PFSK-1 (cell line): Measurements from ENCODE around the gene FOXD1.

Source experiments
- FOXP2 ChIP-seq: optimal IDR thresholded peaks from 2 replicates; pipeline ENCODE3; 2011; ENCODE audit warnings: borderline replicate concordance, control low read depth, inconsistent platforms; ENCODE audit not compliant: insufficient read depth; ENCODE audit errors: extremely low read length, extremely low read depth
- POLR2AphosphoS5 ChIP-seq: IDR thresholded peaks from 2 replicates; pipeline ENCODE4 v1.6.1; 2012; ENCODE audit warnings: low read depth, mild to moderate bottlenecking, control low read depth, low read length, moderate library complexity
- SIN3A ChIP-seq: IDR thresholded peaks from 2 replicates; pipeline ENCODE4 v1.6.1; 2012; ENCODE audit warnings: mild to moderate bottlenecking, low read length, moderate library complexity, borderline replicate concordance; ENCODE audit not compliant: insufficient read depth
- TAF1 ChIP-seq: IDR thresholded peaks from 2 replicates; pipeline ENCODE4 v1.6.1; 2012; ENCODE audit warnings: low read length, control low read depth, borderline replicate concordance; ENCODE audit not compliant: insufficient read depth
- TF ChIP-seq, protein P1 (sequence below), 2 experiments: IDR thresholded peaks; 2 replicates each; pipeline versions ENCODE4 v1.6.1 to v1.8.0; 2011 to 2012; ENCODE audit warnings: low read depth in 2 of 2, low read length in 2 of 2, control low read depth in 1 of 2, inconsistent platforms in 1 of 2, mild to moderate bottlenecking in 1 of 2, moderate library complexity in 1 of 2; ENCODE audit not compliant: insufficient read depth in 1 of 2

Gene FOXD1

DNA sequence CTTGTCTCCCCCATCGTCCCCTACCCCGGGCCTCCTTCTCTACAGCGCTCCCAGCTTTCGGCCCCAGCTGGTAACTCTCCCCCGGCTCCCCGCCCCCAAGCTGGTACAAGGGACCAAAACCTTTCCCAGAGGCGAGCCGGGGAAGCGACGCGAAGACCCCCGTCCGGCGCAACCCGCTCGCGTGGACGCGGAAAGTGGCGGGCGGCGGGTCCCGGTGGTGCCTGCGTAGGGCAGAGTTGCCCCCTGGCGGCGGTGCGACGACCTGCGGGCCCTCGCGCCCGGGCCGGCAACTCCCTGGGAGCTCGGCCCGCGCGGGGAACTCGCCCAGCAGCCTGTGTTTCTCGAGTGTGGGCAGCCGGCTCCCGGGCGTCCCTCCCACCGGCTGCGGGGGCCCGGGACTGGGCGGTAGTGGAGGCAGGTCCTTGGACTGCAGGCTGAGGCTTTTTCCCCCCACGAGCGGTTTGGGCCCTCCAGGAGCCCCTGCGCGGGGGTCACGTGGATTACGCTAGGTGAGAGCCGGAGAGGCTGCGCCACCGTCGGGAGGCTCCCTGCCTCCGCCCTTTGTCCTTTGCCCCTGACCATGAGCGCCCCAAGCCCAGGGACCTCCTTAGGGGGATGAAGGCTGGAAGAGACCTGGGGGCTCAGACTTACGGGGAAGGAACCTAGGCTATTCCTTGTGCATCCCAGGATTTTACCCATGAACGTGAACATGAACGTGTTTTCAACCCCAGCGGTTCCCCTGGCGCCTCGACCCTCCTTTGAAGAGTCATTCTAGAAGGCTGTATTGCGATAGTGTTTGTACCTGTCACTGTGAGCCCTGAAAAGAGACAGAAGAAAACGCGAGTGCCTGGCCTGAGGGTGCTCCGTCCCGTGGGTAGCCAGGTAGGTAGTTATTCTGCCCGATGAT, 2.9 kb upstream of the FOXD1 start:
- peak; percentile 65 for TF ChIP-seq FOXP2
- TF ChIP-seq, protein P1, sequence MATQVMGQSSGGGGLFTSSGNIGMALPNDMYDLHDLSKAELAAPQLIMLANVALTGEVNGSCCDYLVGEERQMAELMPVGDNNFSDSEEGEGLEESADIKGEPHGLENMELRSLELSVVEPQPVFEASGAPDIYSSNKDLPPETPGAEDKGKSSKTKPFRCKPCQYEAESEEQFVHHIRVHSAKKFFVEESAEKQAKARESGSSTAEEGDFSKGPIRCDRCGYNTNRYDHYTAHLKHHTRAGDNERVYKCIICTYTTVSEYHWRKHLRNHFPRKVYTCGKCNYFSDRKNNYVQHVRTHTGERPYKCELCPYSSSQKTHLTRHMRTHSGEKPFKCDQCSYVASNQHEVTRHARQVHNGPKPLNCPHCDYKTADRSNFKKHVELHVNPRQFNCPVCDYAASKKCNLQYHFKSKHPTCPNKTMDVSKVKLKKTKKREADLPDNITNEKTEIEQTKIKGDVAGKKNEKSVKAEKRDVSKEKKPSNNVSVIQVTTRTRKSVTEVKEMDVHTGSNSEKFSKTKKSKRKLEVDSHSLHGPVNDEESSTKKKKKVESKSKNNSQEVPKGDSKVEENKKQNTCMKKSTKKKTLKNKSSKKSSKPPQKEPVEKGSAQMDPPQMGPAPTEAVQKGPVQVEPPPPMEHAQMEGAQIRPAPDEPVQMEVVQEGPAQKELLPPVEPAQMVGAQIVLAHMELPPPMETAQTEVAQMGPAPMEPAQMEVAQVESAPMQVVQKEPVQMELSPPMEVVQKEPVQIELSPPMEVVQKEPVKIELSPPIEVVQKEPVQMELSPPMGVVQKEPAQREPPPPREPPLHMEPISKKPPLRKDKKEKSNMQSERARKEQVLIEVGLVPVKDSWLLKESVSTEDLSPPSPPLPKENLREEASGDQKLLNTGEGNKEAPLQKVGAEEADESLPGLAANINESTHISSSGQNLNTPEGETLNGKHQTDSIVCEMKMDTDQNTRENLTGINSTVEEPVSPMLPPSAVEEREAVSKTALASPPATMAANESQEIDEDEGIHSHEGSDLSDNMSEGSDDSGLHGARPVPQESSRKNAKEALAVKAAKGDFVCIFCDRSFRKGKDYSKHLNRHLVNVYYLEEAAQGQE (IDR thresholded peaks at IDR 0.05; ENCODE audit: insufficient read depth in 1 of 2, low read depth in 2 of 2, low read length in 2 of 2) = no peak
- TF ChIP-seq TAF1 = no peak

DNA sequence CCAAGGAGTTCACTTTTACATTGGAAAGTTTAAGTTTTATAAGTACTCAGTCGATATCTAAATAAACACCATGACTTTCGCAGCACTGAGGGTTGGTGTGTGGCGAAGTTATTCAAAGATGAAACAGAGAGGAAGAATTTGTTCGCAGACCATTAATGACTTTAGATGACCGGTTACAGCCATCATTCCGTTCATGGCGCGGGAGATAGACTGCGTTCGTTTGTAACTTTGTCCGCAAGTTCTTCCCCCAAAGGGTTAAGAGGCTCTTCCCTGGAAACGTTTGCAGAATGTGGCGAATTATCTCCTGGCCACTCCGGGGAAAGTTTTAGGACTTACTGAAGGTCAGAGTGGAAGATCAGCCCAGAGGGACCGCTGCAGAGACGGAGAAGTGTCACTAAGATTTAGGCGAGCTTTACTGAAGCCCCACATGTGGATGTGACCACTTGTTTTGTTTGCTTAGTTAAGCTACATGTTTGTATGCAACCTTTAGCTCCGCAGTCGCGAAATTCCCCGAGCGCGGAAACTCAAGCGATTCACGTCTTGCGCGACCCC, 2.2 kb upstream of the FOXD1 start:
- TF ChIP-seq SIN3A = no peak
- TF ChIP-seq POLR2AphosphoS5 = no peak
- no peak for TF ChIP-seq TAF1
- TF ChIP-seq, protein P1 (IDR thresholded peaks at IDR 0.05; ENCODE audit: insufficient read depth in 1 of 2, low read depth in 2 of 2, low read length in 2 of 2) = no peak
- no peak for TF ChIP-seq FOXP2

DNA sequence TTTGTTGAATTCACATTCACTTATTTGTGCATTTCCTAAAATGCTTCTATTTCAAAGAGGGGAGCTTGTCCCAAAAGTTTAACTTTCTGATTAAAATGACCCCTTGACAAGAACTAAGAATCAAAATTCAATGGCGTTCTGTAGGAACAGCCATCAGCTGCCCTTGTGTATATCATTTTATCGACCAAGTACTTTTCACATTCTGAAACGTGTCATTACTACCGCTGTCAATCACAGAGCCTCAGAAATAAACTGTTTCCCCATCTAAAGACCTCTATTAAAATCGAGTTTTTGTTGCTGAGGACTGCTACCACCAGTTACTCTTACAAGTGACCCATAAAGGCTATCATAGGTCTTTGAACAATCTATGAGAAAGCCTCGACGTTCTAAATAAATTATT, 1.6 kb upstream of the FOXD1 start:
- TF ChIP-seq, protein P1 (IDR thresholded peaks at IDR 0.05; ENCODE audit: insufficient read depth in 1 of 2, low read depth in 2 of 2, low read length in 2 of 2) = no peak
- TF ChIP-seq POLR2AphosphoS5 (no peak), SIN3A (no peak), TAF1 (no peak), FOXP2 (no peak)

DNA sequence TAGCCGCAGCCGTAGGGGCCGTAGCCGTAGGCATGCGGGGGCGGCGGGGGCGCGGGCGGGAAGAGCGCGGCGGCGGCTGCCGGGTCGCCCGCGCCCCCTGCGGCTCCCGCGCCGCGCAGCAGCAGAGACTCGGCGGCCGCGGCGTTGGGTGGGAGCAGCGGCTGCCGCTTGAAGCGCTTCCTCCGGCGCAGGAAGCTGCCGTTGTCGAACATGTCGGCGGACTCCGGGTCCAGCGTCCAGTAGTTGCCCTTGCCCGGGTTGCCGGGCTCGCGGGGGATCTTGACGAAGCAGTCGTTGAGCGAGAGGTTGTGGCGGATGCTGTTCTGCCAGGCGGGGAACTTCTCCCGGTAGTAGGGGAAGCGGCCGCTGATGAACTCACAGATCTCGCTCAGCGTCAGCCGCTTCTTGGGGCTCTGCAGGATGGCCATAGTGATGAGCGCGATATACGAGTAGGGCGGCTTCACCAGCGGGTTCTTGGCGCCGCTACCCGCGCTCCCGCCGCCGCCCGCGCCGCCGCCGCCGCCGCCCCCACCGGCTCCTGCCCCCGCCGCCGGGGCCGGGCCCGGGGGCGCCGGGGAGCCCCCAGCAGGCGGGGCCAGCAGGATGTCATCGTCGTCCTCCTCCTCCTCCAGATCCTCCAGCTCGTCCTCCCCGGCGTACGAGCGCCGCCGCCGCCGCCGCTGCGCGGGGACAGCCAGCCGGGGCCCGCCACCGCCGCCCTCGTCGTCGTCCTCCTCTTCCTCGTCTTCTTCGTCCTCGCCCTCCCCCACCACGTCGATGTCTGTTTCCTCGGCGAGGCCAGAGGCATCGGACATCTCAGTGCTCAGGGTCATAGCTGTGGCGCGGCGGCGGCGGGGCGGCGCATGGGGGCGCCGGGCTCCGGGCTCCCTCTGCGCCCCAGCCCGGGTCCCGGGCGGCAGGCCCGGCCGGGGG, 781 bp downstream of the FOXD1 start:
- TF ChIP-seq, protein P1 (IDR thresholded peaks at IDR 0.05; ENCODE audit: insufficient read depth in 1 of 2, low read depth in 2 of 2, low read length in 2 of 2) = no peak
